ENCODE measurements around the gene OPN1LW. TPM values are rescaled to one million over a fixed set of nuclear protein-coding genes. Genes with fewer than 3 reads are reported as not detected.

Gene OPN1LW
- total and polyA plus RNA-seq, 2 of the 8 experiments (the other 6 are each of a cell fraction or from before 2014, with no cell fraction given) = not detected

DNA sequence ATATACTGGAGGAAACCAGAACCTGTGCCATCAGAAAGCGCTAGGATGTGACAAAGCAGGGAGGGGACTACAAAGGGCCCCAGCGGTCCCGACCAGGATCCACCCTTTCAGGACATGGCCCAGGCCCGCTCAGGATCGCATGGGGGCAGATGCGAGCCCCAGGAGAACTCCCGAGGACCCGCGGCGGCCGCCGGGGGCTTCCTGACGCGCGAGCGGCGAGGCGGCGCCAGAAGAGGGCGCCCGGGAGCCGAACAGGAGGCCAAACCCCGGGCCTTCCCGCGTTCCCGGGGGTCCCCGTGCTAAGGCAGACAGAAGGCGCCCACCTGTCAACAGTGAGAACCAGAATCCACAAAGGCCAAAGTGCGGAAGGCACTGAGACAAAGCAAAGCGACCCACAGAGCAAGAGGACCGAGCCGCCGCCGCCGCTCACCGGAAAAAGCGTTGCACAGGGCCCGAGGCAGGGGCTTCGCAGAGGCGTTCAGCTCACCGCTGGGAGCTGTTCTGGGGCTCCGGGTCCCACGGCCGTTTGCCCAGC, 7.3 kb upstream of the OPN1LW start:
- no peaks in the 10 kb centered on the region for H3K4me1 ChIP-seq (replicated peaks in 1 of 4; ENCODE audit: control insufficient read depth in 3 of 4, insufficient read depth in 4 of 4, low read length in 3 of 4)
- H3K27me3 ChIP-seq (replicated peaks in 1 of 4; ENCODE audit: control insufficient read depth in 3 of 4, extremely low read depth in 1 of 4, insufficient read depth in 3 of 4, low read length in 3 of 4) = peaks cover 0 to 1% (median 0%) of the 10 kb centered on the region in 4 experiments; a peak in 1 of 7 replicates
- no peak overlapping the region for H2AK5ac ChIP-seq (ENCODE audit: low read depth, low read length)
- no peak overlapping the region for H3K14ac ChIP-seq (ENCODE audit: insufficient read length)
- H4K8ac ChIP-seq (ENCODE audit: extremely low read depth, insufficient read depth, low read length) = no peak overlapping the region
- H2BK15ac ChIP-seq (ENCODE audit: low read length) = no peak overlapping the region
- no peak overlapping the region for H3K23ac ChIP-seq (ENCODE audit: insufficient read length)
- H3K36me3 ChIP-seq (ENCODE audit: control insufficient read depth in 2 of 4, insufficient read depth in 4 of 4, low read length in 3 of 4) = no peaks in the 10 kb centered on the region
- WGBS, 2 experiments (ENCODE audit: extremely low coverage in 1 of 2, insufficient coverage in 1 of 2, insufficient read length in 1 of 2, insufficient replicate concordance in 2 of 2, low coverage in 1 of 2, low lambda C conversion rate in 2 of 2, missing lambda C conversion rate in 1 of 2) = 3% methylated on average over 30 of the region's 44 CpGs; no CpG with 5 or more reads in 1 of the 2 experiments
- H3K9me3 ChIP-seq (ENCODE audit: insufficient read depth in 2 of 2, low read depth in 1 of 2, low read length in 1 of 2) = no peaks in the 10 kb centered on the region
- DNase-seq (ENCODE audit: low read depth in 1 of 2, low spot score in 2 of 2) (peak; percentile 33 to 85), FAIRE-seq (no peak)
- no peaks in the 10 kb centered on the region for H3K23me2 ChIP-seq (ENCODE audit: low read depth, low read length)
- H3K56ac ChIP-seq (replicated peaks; ENCODE audit: insufficient read length, low read depth, low read length) = no peak overlapping the region
- H3K4me2 ChIP-seq (ENCODE audit: insufficient read depth in 1 of 2, low read depth in 2 of 2, low read length in 2 of 2) = peak overlapping the region; percentile 57 to 58; a peak in 3 of 4 replicates
- no peak overlapping the region for H2BK5ac ChIP-seq (ENCODE audit: low read depth, low read length)
- no peak overlapping the region for H2BK120ac ChIP-seq (replicated peaks; ENCODE audit: low read depth, low read length)
- H3K4ac ChIP-seq (replicated peaks; ENCODE audit: insufficient read length, low read depth, low read length) = no peak overlapping the region
- H3K79me1 ChIP-seq (ENCODE audit: low read depth, low read length) = no peaks in the 10 kb centered on the region
- no peaks in the 10 kb centered on the region for H4K20me1 ChIP-seq (replicated peaks in 1 of 2; ENCODE audit: control insufficient read depth in 1 of 2, insufficient read depth in 2 of 2, low read length in 2 of 2)
- no peak overlapping the region for H3K27ac ChIP-seq (ENCODE audit: low read depth, low read length)
- no peak overlapping the region for H4K91ac ChIP-seq (replicated peaks; ENCODE audit: insufficient read length, low read length)
- no peaks in the 10 kb centered on the region for H3K79me2 ChIP-seq (ENCODE audit: control insufficient read depth in 1 of 2, insufficient read depth in 2 of 2, low read length in 2 of 2)
- CTCF ChIA-PET (ENCODE audit: partially characterized antibody) = interaction anchor here (1.4 kb wide), 1 partner anchor 19 kb away, joined by 3 read pairs; no protein-coding TSS in a partner anchor
- no peak overlapping the region for H2BK20ac ChIP-seq (ENCODE audit: low read length)
- POLR2A ChIA-PET (ENCODE audit: partially characterized antibody) = no interaction called here
- no peak overlapping the region for H3K18ac ChIP-seq (ENCODE audit: extremely low read depth, low read length)
- H2AFZ ChIP-seq (ENCODE audit: low read length) = peak overlapping the region; percentile 76; the same call in 1 of the 2 replicates
- H3K9ac ChIP-seq (replicated peaks in 1 of 4; ENCODE audit: extremely low read depth in 1 of 4, low read depth in 3 of 4, low read length in 3 of 4) = no peak overlapping the region
- H3K4me3 ChIP-seq (ENCODE audit: extremely low read depth in 1 of 4, insufficient read depth in 2 of 4, low read depth in 3 of 4, low read length in 4 of 4) = peak overlapping the region in 3 of 4 experiments; percentile 11 to 54 (median 11); a peak in 4 of 8 replicates
- no peak overlapping the region for H2BK12ac ChIP-seq (ENCODE audit: low read depth, low read length)
- H4K5ac ChIP-seq (ENCODE audit: insufficient read length, low read depth, low read length) = no peak overlapping the region
- peak; percentile 58; the same call in 1 of the 2 replicates for TF ChIP-seq CREB1 (IDR thresholded peaks at IDR 0.05)
- no peak for TF ChIP-seq YY1 (IDR thresholded peaks at IDR 0.05; ENCODE audit: low read depth, low read length)
- TF ChIP-seq SIX5 (IDR thresholded peaks at IDR 0.05; ENCODE audit: low read depth, low read length) = no peak
- peak; percentile 34; the same call in 1 of the 2 replicates for TF ChIP-seq TBP (IDR thresholded peaks at IDR 0.05; ENCODE audit: low read depth, low read length)
- TF ChIP-seq RNF2 (IDR thresholded peaks at IDR 0.05; ENCODE audit: borderline replicate concordance, low read depth, low read length, missing control alignments, poor library complexity, severe bottlenecking) = no peak
- TF ChIP-seq, protein P1, sequence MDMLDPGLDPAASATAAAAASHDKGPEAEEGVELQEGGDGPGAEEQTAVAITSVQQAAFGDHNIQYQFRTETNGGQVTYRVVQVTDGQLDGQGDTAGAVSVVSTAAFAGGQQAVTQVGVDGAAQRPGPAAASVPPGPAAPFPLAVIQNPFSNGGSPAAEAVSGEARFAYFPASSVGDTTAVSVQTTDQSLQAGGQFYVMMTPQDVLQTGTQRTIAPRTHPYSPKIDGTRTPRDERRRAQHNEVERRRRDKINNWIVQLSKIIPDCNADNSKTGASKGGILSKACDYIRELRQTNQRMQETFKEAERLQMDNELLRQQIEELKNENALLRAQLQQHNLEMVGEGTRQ (IDR thresholded peaks at IDR 0.05; ENCODE audit: low read length) = no peak
- no peak for TF ChIP-seq TAF7 (optimal IDR thresholded peaks at IDR 0.05; ENCODE audit: borderline replicate concordance, low read depth, low read length)
- TF ChIP-seq KDM4A (IDR thresholded peaks at IDR 0.05; ENCODE audit: low read depth, low read length, severe bottlenecking) = no peak
- no peak for TF ChIP-seq NANOG (IDR thresholded peaks at IDR 0.05; ENCODE audit: insufficient read depth, low read depth, low read length, poor library complexity, severe bottlenecking)

Data from H1 (cell line).